GM21825 (cell line): ENCODE results near the gene AQP9.
"Not testable (repeated sequence)": the region's sequence is repeated elsewhere in the genome, so short reads cannot be mapped to it uniquely, and the experiment has no call there.

Experiments
- ATAC-seq: cut with Tn5 transposase; IDR thresholded peaks from one replicate; pipeline ENCODE4 v1.9.1; 2021; ENCODE audit warnings: mild to moderate bottlenecking, moderate library complexity; ENCODE audit not compliant: unreplicated experiment

AQP9 gene

DNA sequence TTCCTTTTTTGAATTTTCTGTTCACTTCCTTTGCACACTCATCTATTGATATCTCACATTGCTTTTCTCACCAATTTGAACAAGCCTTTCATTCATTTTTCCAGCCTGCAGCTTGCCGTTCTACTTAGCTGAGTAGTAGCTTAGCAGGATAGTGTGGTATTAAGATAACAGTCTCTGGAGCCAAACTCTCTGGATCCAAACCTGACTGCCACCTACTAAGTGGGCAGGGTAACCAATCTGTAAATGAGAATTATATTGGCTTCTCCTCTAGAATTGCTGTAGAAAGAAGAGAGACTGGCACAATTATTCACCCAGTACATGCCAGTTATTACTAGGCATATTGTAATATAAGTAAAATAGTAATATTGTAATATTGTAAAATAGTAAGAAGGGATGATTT lies 40.5 kb downstream of the AQP9 start:
- no peak for ATAC-seq

DNA sequence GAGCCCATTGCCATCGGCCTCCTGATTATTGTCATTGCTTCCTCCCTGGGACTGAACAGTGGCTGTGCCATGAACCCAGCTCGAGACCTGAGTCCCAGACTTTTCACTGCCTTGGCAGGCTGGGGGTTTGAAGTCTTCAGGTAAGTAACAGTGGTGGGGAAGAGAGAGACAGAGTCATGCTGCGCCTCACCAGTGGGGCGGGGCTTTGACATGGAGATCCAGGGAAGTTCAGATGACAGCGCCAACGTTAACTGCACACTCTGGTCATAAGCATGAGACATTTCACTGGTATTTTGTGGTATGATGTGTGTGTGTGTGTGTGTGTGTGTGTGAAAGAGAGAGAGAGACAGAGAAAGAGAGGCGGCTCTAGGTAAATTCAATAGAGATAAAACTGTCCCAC lies 41.0 kb downstream of the AQP9 start:
- no peak for ATAC-seq

- no peak for ATAC-seq
Observed at GRCh38 chr15:58179741-58180381, 41.7 kb downstream of the AQP9 start.

- ATAC-seq, result no peak
Observed at GRCh38 chr15:58182460-58183163, 44.4 kb downstream of the AQP9 start.

- no peak for ATAC-seq
Observed at GRCh38 chr15:58185439-58185838, 47.3 kb downstream of the AQP9 start.

DNA sequence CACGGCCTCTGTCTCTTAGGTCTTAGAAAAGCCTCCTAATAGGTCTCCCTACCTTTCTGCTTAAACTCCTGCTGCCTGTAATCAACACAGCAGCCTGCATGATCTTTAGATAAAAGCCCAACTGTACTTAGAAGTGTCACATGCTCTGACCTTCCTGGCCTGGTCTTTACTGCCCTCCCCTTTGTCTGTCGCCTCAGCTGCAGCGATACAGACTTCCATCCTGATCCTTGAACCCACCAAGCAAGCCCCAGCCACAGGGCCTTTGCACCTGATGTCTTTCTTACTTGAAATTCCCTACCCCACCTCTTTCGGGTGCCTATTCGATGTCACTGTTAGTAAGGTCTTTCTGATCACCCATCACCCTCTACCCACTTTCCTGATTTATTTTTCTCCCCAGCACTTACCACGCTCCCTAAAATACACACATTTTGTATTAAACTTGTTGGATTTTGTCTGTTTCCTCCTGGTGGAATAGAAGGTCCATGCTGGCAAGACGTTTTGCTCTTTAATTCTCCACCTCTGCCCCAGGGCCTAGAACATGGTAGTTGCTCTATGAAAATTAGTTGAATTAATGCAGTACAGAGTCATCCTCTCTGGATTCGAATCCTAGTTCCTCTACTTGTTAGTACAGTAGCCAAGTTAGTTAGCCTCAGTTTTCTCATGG lies 51.1 kb downstream of the AQP9 start:
- no peak for ATAC-seq

DNA sequence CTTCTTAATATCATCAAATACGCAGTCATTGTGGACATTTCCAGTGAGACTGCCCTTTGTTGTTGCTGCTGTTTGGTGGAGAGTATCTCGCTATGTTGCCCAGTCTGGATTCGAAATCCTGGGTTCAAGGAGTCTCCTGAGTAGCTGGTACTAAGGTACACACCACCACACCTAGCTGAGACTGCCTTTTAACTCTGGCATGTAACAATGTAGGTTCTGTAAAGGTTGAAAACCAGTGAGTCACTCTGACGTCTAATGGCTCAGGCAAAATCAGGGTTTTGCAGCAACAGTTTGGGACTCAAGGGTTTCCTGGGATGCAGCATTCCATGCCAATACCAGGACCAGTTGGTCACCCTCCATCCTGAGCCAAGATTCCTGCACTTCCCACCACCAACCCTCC lies 52.2 kb downstream of the AQP9 start:
- ATAC-seq, result no peak

DNA sequence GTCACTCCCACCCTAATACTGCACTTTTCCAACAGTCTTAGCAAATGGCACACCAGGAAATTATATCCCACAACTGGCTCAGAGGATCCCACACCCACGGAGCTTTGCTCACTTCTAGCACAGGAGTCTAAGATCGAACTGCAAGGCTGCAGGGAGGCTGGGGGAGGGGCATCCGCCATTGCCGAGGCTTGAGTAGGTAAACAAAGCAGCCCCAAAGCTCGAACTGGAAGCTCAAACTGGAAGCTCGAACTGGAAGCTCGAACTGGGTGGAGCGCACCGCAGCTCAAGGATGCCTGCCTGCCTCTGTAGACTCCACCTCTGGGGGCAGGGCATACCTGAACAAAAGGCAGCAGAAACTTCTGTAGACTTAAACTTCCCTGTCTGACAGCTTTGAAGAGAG lies 55.5 kb downstream of the AQP9 start:
- not testable (repeated sequence) for ATAC-seq

DNA sequence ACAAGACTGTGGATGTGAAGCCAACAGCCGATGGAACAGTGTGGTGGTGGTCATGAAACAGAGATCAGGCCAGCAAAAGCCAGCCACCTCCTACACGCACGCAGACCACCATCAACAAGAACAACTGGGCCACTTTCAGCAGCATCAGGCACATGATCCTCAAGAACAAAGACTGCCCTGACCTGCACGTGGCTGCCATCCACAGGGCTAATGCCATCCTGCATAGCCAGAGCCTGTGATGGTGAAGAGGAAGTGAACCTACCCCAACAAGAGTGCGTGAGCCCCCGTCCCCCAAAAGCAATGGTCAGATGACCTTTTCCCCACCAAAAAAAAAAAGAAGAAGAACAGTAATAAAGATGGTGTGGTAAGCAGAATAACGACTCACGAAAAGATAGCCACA lies 62.6 kb downstream of the AQP9 start:
- ATAC-seq, result no peak

DNA sequence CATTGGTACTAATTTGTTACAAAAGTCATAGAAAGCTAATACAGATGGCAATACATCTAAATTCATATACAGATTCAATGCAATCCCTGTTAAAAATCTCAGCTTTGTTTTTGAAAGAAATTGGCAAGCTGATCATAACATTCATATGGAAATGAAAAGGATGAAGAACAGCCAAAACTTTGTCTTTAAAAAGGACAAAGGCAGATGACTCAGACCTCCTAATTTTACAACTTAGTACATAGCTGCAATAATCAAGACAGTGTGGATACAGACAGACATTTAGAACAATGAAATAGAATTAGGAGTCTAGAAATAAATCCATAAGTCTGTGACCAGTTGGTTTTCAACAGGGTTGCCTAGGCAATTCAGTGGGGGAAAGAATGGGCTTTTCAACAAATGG lies 63.3 kb downstream of the AQP9 start:
- ATAC-seq, result no peak

DNA sequence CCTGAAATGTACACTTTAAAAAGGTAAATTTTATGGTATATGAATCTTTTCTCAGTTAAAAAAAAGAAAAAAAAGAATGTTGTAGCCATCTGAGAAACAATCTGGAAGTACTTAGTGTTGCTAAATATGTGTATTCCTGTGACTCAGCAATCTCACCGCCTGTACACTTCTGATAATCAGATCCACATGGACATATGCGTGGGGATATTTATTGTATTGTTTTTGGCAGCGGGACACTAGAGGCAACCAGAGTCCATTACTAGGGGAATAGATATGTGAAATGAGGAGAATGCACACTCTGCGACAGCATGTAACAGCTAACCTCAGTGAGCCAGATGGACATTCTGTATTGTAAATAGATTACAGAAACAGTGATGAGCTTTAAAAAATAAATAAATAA lies 65.4 kb downstream of the AQP9 start:
- no peak for ATAC-seq

DNA sequence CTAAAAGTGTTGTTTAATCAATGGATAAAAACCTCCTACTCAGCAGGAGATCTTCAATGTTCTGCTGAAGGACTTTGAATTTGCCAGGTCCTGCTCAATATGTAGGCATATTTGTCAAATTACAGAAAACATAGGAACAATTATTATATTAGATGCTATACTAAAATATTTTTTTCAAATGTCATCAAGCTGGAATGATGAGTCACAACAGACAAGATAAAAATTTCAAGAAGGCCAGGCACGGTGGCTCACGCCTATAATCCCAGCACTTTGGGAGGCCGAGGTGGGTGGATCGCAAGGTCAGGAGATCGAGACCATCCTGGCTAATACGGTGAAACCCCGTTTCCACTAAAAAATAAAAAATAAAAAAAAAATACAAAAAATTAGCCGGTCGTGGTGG lies 68.0 kb downstream of the AQP9 start:
- ATAC-seq, result no peak

DNA sequence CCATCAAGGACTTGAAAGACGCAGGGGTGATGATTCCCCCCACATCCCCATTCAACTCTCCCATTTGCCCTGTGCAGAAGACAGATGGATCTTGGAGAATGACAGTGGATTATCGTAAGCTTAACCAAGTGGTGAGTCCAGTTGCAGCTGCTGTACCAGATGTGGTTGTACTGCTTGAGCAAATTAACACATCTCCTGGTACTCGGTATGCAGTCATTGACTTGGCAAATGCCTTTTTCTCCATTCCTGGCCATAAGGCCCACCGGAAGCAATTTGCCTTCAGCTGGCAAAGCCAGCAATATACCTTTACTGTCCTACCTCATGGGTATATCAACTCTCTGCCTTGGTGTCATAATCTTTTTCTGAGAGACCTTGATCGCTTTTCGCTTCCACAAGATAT lies 70.0 kb downstream of the AQP9 start:
- ATAC-seq, result not testable (repeated sequence)

DNA sequence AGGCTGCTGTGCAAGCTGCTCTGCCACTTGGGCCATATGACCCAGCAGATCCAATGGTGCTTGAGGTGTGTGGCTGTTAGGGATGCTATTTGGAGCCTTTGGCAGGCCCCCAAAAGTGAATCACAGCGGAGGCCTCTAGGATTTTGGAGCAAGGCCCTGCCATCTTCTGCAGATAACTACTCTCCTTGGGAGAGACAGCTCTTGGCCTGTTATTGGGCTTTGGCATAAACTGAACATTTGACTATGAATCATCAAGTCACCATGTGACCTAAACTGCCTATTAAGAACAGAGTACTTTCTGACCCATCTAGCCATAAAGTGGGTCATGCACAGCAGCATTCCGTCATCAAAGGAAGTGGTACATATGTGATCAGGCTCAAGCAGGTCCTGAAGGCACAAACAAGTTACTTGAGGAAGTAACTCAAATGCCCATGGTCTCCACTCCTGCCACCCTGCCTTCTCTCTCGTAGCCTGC lies 70.9 kb downstream of the AQP9 start:
- ATAC-seq, result not testable (repeated sequence)

GRCh38 chr15:58210031-58210430 lies 71.8 kb downstream of the AQP9 start:
- not testable (repeated sequence) for ATAC-seq

DNA sequence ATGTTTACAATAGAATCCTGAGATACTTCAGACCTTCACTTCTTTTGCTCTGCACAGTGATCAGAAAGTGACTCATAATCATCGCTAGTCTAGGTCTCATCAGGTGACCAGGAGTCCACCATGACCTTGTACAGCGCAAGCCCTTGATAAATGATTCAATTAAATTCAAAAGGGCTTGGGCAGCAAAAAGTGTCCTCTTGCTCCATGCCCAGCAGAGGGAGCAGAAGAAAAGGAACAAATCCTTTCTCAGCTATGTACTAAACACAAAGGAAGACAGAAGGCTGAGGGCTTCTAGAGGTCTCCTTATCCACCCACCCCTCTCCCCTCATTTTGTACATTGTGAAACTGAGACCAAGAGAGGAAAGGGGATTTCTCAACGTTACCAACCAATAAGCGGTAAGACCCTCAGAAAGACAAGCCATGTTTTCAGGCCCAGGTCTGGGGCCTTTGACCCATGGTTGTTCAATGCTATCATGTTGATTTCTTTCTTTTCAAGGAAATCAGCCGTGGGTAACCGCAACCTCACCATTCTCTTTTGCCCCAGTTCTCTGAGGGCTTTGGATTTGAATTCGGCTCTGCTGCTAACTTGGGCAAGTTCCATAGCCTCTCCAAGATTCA lies 74.8 kb downstream of the AQP9 start:
- ATAC-seq, result no peak

- no peak for ATAC-seq
Observed at GRCh38 chr15:58213587-58214338, 75.6 kb downstream of the AQP9 start.

DNA sequence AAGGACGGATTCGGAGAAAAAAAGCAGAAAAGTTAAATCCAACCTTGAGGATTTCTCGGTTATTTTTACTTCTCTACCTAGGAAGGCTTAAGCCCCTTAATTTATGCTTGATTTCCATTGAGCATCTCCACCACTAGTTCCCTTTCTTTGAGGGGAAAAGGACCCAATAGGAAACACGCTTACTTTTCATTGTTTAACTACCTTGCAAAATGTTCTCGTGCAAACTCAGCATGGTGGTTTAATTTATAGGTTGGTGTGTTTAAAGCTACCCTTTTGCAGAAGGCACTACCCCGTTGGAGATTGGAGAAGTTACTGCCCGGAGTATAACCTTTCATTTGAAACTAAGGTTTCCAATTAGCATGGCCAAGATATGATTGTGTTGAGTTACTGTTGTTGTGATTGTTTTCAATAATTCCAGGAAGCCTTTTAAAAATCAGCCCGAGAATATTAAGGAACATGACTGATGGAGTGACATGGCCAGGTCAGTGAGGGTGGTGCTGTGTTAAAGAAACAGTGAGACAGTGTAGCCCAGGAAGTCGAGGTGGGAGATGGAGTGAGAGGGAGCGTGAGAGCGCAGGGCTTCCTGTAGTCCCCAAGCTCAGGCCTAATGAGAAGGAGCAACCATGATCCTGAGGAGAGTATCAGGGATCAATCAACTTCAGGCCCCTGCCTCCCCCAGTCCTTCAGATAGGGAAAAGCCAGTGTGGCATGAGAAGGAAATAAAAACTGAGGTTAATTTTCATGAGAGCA lies 76.6 kb downstream of the AQP9 start:
- ATAC-seq, result no peak

- no peak for ATAC-seq
Observed at GRCh38 chr15:58217460-58217859, 79.3 kb downstream of the AQP9 start.

GRCh38 chr15:58221591-58222241 lies 83.5 kb downstream of the AQP9 start:
- ATAC-seq, result no peak
